K562 (cell line): Measurements from ENCODE around the gene SESN3. TPM values are rescaled to one million over a fixed set of nuclear protein-coding genes. Genes with fewer than 3 reads are reported as not detected.

Experiments used
- ATAC-seq: fragments of 200-7000 bp; cut with Tn5 transposase; 3 replicates; pipeline ENCODE4 v1.9.1; 2020; ENCODE audit warnings: moderate library complexity
- BruUV-seq: library from RNA; stranded (reverse); fragments of 400-500 nt; replicated peaks from 2 replicates; lab custom pipeline; 2021; lab: Mats Ljungman, UMichigan
- CTCF ChIA-PET: fragments of 300-600 bp; formaldehyde crosslinking; extraction: SDS; loops from one replicate; lab custom pipeline; 2021; ENCODE audit warnings: low intra/inter-chr PET ratio; lab: Yijun Ruan, JAX
- POLR2A ChIA-PET: fragments of 300-600, 350-650 bp; sonication (Branson Sonifier 250); formaldehyde crosslinking; extraction: SDS; loops from one replicate; lab custom pipeline; 2021; ENCODE audit warnings: antibody characterized with exemption, inconsistent platforms; lab: Yijun Ruan, JAX
- DNase-seq, 4 experiments: peaks; one replicate each; pipeline versions ENCODE4 v3.0.0 to v3.0.0-alpha.2; 2011 to 2018; ENCODE audit warnings: low spot score in 3 of 4, mixed read lengths in 3 of 4; ENCODE audit errors: extremely low read depth in 1 of 4
- FAIRE-seq: peaks from 2 replicates; lab custom pipeline; 2011; peaks lifted over from hg19 to GRCh38; lab: Jason Lieb, UNC
- H2AFZ ChIP-seq: 2 replicates; pipeline ENCODE4 v1.6.0; 2011; ENCODE audit warnings: low read depth, low read length, control low read depth, inconsistent platforms
- H3K27ac ChIP-seq: fragments of 200-600 bp; 3 replicates; pipeline ENCODE4 v1.8.0; 2011; ENCODE audit warnings: low read depth, mild to moderate bottlenecking, control low read depth, inconsistent platforms, low read length, moderate library complexity, mixed read lengths; ENCODE audit errors: extremely low read depth
- H3K27me3 ChIP-seq, 2 experiments: fragments of 300-600 bp in 1 of 2; 2 replicates in 1 of 2; 3 replicates in 1 of 2; pipeline versions ENCODE4 v1.6.0 to v1.8.0; 2011; ENCODE audit warnings: inconsistent platforms in 2 of 2, low read length in 2 of 2, mild to moderate bottlenecking in 1 of 2, mixed read lengths in 1 of 2, moderate library complexity in 1 of 2; ENCODE audit not compliant: control insufficient read depth in 2 of 2, insufficient read depth in 2 of 2
- H3K36me3 ChIP-seq: fragments of 300-600 bp; 3 replicates; pipeline ENCODE4 v1.8.0; 2011; ENCODE audit warnings: mild to moderate bottlenecking, low read length, inconsistent platforms; ENCODE audit not compliant: control insufficient read depth, insufficient read depth
- H3K4me1 ChIP-seq, 2 experiments: fragments of 200-600 bp in 1 of 2; replicated peaks in 1 of 2; 2 replicates in 1 of 2; 3 replicates in 1 of 2; pipeline versions ENCODE4 v1.5.1 to v1.8.0; 2011; ENCODE audit warnings: inconsistent platforms in 2 of 2, low read length in 2 of 2, mild to moderate bottlenecking in 1 of 2, mixed read lengths in 1 of 2, moderate library complexity in 1 of 2; ENCODE audit not compliant: control insufficient read depth in 2 of 2, insufficient read depth in 2 of 2
- H3K4me2 ChIP-seq: 2 replicates; pipeline ENCODE4 v1.6.1; 2011; ENCODE audit warnings: low read length, control low read depth, inconsistent platforms, mixed read lengths; ENCODE audit not compliant: insufficient read depth
- H3K4me3 ChIP-seq: fragments of 200-600 bp; sonication (generic), shearing (Covaris generic); 2 replicates; pipeline ENCODE4 v1.5.1; 2016; ENCODE audit warnings: control low read depth, inconsistent platforms
- H3K79me2 ChIP-seq: fragments of 200-600 bp; 3 replicates; pipeline ENCODE4 v1.8.0; 2011; ENCODE audit warnings: low read length, inconsistent platforms; ENCODE audit not compliant: control insufficient read depth, insufficient read depth
- H3K9ac ChIP-seq, 2 experiments: 2 replicates each; pipeline versions ENCODE4 v1.6.0 to v1.6.1; 2011; ENCODE audit warnings: low read depth in 2 of 2, low read length in 2 of 2, control low read depth in 1 of 2, inconsistent platforms in 1 of 2, mild to moderate bottlenecking in 1 of 2, mixed read lengths in 1 of 2; ENCODE audit not compliant: insufficient read depth in 1 of 2
- H3K9me1 ChIP-seq: one replicate; pipeline ENCODE4 v1.6.0; 2011; ENCODE audit warnings: inconsistent platforms, mild to moderate bottlenecking, low read length, moderate library complexity; ENCODE audit not compliant: control insufficient read depth, insufficient read depth
- H3K9me3 ChIP-seq: replicated peaks from 2 replicates; pipeline ENCODE4 v1.5.1; 2011; ENCODE audit warnings: low read depth, low read length, inconsistent platforms; ENCODE audit not compliant: control insufficient read depth, insufficient read depth
- H4K20me1 ChIP-seq: replicated peaks from 2 replicates; pipeline ENCODE4 v1.6.1; 2011; ENCODE audit warnings: low read length, inconsistent platforms, mixed read lengths; ENCODE audit not compliant: control insufficient read depth, insufficient read depth
- DMBX1 ChIP-seq: fragments of 250-450 bp; sonication (Bioruptor Pico); IDR thresholded peaks from 2 replicates; pipeline ENCODE4 v1.8.0; 2022; ENCODE audit warnings: inconsistent platforms, mild to moderate bottlenecking, moderate library complexity, borderline replicate concordance
- HNRNPLL ChIP-seq: fragments of 200-400 bp; formaldehyde crosslinking; IDR thresholded peaks from 2 replicates; pipeline ENCODE4 v1.6.1; 2017; ENCODE audit warnings: low read length, low read depth, mild to moderate bottlenecking; ENCODE audit not compliant: poor library complexity, severe bottlenecking
- JUN ChIP-seq, 2 experiments: sonication (generic) in 1 of 2; formaldehyde crosslinking in 1 of 2; IDR thresholded peaks; 2 replicates each; pipeline versions ENCODE4 v1.6.1 to v1.8.0; 2012 to 2022; ENCODE audit warnings: borderline replicate concordance in 2 of 2, mild to moderate bottlenecking in 2 of 2, improper control_type of control experiment in 1 of 2, low read depth in 1 of 2, low read length in 1 of 2, missing genetic modification reagents in 1 of 2
- KDM5B ChIP-seq: fragments of 200-600 bp; sonication (generic); IDR thresholded peaks from 2 replicates; pipeline ENCODE4 v1.6.1; 2012; ENCODE audit warnings: low read depth, mild to moderate bottlenecking, moderate library complexity, low read length, control low read depth, inconsistent platforms; ENCODE audit not compliant: insufficient replicate concordance
- NCOA6 ChIP-seq: fragments of 450-650 bp; IDR thresholded peaks from 2 replicates; pipeline ENCODE4 v1.6.1; 2017; ENCODE audit warnings: mild to moderate bottlenecking
- PHF20 ChIP-seq: fragments of 450-650 bp; IDR thresholded peaks from 2 replicates; pipeline ENCODE4 v1.6.1; 2018; ENCODE audit not compliant: partially characterized antibody
- POLR2H ChIP-seq: IDR thresholded peaks from 2 replicates; pipeline ENCODE4 v1.6.1; 2016; ENCODE audit warnings: missing genetic modification characterization, low read depth, mild to moderate bottlenecking, control low read depth, missing compliant biosample characterization, moderate library complexity
- RAD51 ChIP-seq: fragments of 450-650 bp; IDR thresholded peaks from 2 replicates; pipeline ENCODE4 v1.7.1; 2016; ENCODE audit warnings: low read depth, mild to moderate bottlenecking, borderline replicate concordance
- SLC30A9 ChIP-seq: fragments of 250-450 bp; sonication (Bioruptor Pico); IDR thresholded peaks from 2 replicates; pipeline ENCODE4 v1.8.0; 2022; ENCODE audit warnings: mild to moderate bottlenecking, moderate library complexity
- TBL1XR1 ChIP-seq, 2 experiments: IDR thresholded peaks; 2 replicates each; pipeline ENCODE4 v1.6.1; 2012; ENCODE audit warnings: improper control_type of control experiment in 2 of 2, low read length in 2 of 2, mild to moderate bottlenecking in 1 of 2
- ZNF280B ChIP-seq: fragments of 250-450 bp; sonication (Bioruptor Pico); IDR thresholded peaks from 2 replicates; pipeline ENCODE4 v1.5.1; 2021; ENCODE audit warnings: mild to moderate bottlenecking
- ZNF408 ChIP-seq: fragments of 250-450 bp; sonication (Bioruptor Pico); IDR thresholded peaks from 2 replicates; pipeline ENCODE4 v1.4.0; 2020; ENCODE audit warnings: low read depth, mild to moderate bottlenecking, moderate library complexity
- ZSCAN29 ChIP-seq: fragments of 450-650 bp; IDR thresholded peaks from 2 replicates; pipeline ENCODE4 v1.6.1; 2017
- WGBS: fragments of 100-300 bp; shearing (Covaris generic); methylation state at CpG from one replicate; pipeline ENCODE4 v1.1.6; 2016; ENCODE audit warnings: low coverage, mixed read lengths; ENCODE audit not compliant: insufficient coverage; ENCODE audit errors: missing lambda C conversion rate; 5-methylcytosine and 5-hydroxymethylcytosine counted together
- in situ Hi-C: fragments of 300-500 bp; cut with MboI; formaldehyde crosslinking; loops from 4 replicates; pipeline ENCODE4 v1.15.0; 2018; ENCODE audit warnings: inconsistent platforms, mixed read lengths
- intact Hi-C: fragments of 100-400 bp; cut with micrococcal nuclease; formaldehyde crosslinking; loops from 2 replicates; pipeline ENCODE4 v1.14.2; 2022
- polyA plus RNA-seq, 8 experiments: library from polyadenylated mRNA; depleted of rRNA in 4 of 8; stranded (reverse) in 5 of 8; unstranded in 3 of 8; fragments of >200 nt; fragmentation: Nextera tagmentation in 2 of 8; fragmentation: Illumina TruSeq in 1 of 8; extraction: Ambion mirVana in 2 of 8; extraction: Trizol in 1 of 8; gene quantifications; 2 replicates each; pipeline versions ENCODE4 v1.2.1 to v1.2.3, GENCODE V29; 2011 to 2014; ENCODE audit warnings: inconsistent platforms in 1 of 8, missing spikeins in 1 of 8
- total RNA-seq, 7 experiments: library from RNA; depleted of rRNA in 6 of 7; stranded (reverse); fragments of >200 nt in 6 of 7; fragmentation: Illumina TruSeq in 2 of 7; extraction: Trizol in 2 of 7; gene quantifications; 2 replicates each; pipeline versions ENCODE4 v1.2.1 to v1.2.3, GENCODE V29; 2011 to 2021; ENCODE audit warnings: low replicate concordance in 1 of 7

SESN3 gene
- total and polyA plus RNA-seq, 9 of the 15 experiments (the other 6 are each of a cell fraction or from before 2014, with no cell fraction given) = 0.44 to 2.6 (median 1.5) TPM

DNA sequence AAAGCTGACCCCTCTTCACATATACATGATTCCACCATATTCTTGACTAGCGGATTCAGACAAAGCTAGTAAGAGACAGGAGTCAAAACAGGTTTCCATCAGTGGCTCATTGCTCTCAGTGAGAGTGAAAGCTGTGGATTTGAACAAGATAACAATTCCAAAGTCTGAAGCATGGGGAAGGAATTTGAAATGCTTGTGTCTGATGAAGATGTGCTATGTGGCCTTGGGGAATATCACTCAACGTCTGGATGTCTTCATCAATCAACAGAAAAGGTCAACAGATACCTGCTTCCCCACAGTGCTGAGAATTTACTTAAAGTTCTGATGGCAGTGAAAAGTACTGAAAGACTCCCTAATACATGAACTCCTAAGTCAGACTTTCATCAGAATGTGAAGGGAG lies 46.9 kb upstream of the SESN3 start:
- Histone ChIP-seq H3K9me1 (no peaks in the 10 kb centered on the region), H3K36me3 (no peaks in the 10 kb centered on the region), H3K4me1 (no peaks in the 10 kb centered on the region), H3K4me3 (no peak overlapping the region), H3K79me2 (no peaks in the 10 kb centered on the region), H3K9ac (no peak overlapping the region), H3K9me3 (no peaks in the 10 kb centered on the region), H2AFZ (no peak overlapping the region), H3K27me3 (no peaks in the 10 kb centered on the region; a peak in 1 of 5 replicates), H3K27ac (no peak overlapping the region), H3K4me2 (no peak overlapping the region), H4K20me1 (no peaks in the 10 kb centered on the region)
- POLR2A ChIA-PET = no interaction called here
- intact Hi-C loops (no loop called here), in situ Hi-C loops (no loop called here)
- CTCF ChIA-PET = no interaction called here
- FAIRE-seq = no peak
- WGBS = 0% methylated on average over 2 of the region's 2 CpGs
- BruUV-seq = no TSS peak
- TF ChIP-seq KDM5B (no peak), HNRNPLL (no peak), NCOA6 (no peak), JUN (IDR thresholded peaks at IDR 0.05; ENCODE audit: borderline replicate concordance, low read depth, low read length) (no peak), JUN (CRISPR knock-in tag; IDR thresholded peaks at IDR 0.05; ENCODE audit: borderline replicate concordance) (no peak), ZNF408 (CRISPR knock-in tag) (no peak), ZNF280B (no peak), ZSCAN29 (no peak), SLC30A9 (CRISPR knock-in tag) (no peak), RAD51 (no peak), PHF20 (no peak), TBL1XR1 (IDR thresholded peaks at IDR 0.05; ENCODE audit: low read length in 2 of 2) (no peak), DMBX1 (CRISPR knock-in tag) (no peak), POLR2H (no peak)
- ATAC-seq = no peak
- no peak for DNase-seq
